Spinal cord (tissue), 10 donors: Measurements from ENCODE around the gene C1QTNF7. TPM values are rescaled to one million over a fixed set of nuclear protein-coding genes. Genes with fewer than 3 reads are reported as not detected.

Experiments used
- DNase-seq, 6 donors: peaks; one replicate each; pipeline versions ENCODE4 v3.0.0 to v3.0.0-alpha.2; 2013 to 2015; ENCODE audit warnings: low spot score in 6 of 6, low read depth in 4 of 6
- H3K27ac ChIP-seq: one replicate; pipeline ENCODE4 v1.5.1; 2013; ENCODE audit warnings: low read depth, low read length, control low read depth
- H3K27me3 ChIP-seq: one replicate; pipeline ENCODE4 v1.6.1; 2013; ENCODE audit warnings: low read length; ENCODE audit not compliant: control insufficient read depth, insufficient read depth
- H3K36me3 ChIP-seq: one replicate; pipeline ENCODE4 v1.6.1; 2013; ENCODE audit warnings: low read length; ENCODE audit not compliant: control insufficient read depth, insufficient read depth
- H3K4me1 ChIP-seq: one replicate; pipeline ENCODE4 v1.6.1; 2013; ENCODE audit warnings: low read length; ENCODE audit not compliant: control insufficient read depth, insufficient read depth
- H3K4me3 ChIP-seq: one replicate; pipeline ENCODE4 v1.5.1; 2013; ENCODE audit warnings: low read depth, low read length, control low read depth
- H3K9me3 ChIP-seq: one replicate; pipeline ENCODE4 v1.6.1; 2013; ENCODE audit warnings: low read length; ENCODE audit not compliant: control insufficient read depth, insufficient read depth
- WGBS: methylation state at CpG from one replicate; pipeline ENCODE4 v1.1.5; 2013; ENCODE audit warnings: missing lambda C conversion rate; ENCODE audit not compliant: insufficient coverage; 5-methylcytosine and 5-hydroxymethylcytosine counted together
- polyA plus RNA-seq, 2 donors: library from polyadenylated mRNA; unstranded; fragments of 120-200 nt; gene quantifications; one replicate each; pipeline ENCODE4 v1.2.1, GENCODE V29; 2013; ENCODE audit not compliant: insufficient read length in 2 of 2
- total RNA-seq, 2 donors: library from RNA; depleted of rRNA in 1 of 2; stranded (reverse); fragments of 120-200 nt in 1 of 2; fragments of >200 nt in 1 of 2; gene quantifications; one replicate each; pipeline versions ENCODE4 v1.2.3 to v1.2.4, GENCODE V29; 2013 to 2014
- donor health status: healthy.

Gene C1QTNF7
- total and polyA plus RNA-seq, 4 donors = 0.54 to 8.4 (median 1.6) TPM

GRCh38 chr4:15425520-15425919 is 2.3 kb upstream of the C1QTNF7 start:
- Histone ChIP-seq H3K9me3 (no peaks in the 10 kb centered on the region), H3K27me3 (no peaks in the 10 kb centered on the region), H3K4me3 (no peak overlapping the region), H3K27ac (no peak overlapping the region), H3K4me1 (no peaks in the 10 kb centered on the region), H3K36me3 (no peaks in the 10 kb centered on the region)
- WGBS = no CpG with 5 or more reads among the region's 2 CpGs
- no peak for DNase-seq

DNA sequence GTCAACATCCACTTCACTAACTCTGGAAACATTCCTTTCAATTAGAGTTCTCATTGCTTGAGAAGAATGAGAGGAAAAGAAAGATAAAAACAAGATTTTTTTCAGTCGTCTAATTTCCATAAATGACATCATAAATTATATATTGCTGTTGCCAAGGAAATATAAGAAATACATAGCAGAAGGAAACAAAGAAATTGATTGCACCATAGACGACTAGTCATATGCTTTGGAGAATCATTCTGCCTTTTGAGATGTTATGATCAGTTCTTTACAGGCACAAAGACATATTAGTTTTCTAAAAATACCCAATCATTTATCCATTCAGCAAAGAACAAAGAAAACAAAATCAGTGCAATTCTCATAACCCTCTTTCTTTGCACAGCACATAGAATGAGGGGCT is 672 bp upstream of the C1QTNF7 start:
- Histone ChIP-seq H3K9me3 (peaks cover 2% of the 10 kb centered on the region), H3K36me3 (no peaks in the 10 kb centered on the region), H3K27ac (no peak overlapping the region), H3K4me3 (no peak overlapping the region), H3K4me1 (no peaks in the 10 kb centered on the region), H3K27me3 (no peaks in the 10 kb centered on the region)
- no CpG with 5 or more reads among the region's 2 CpGs for WGBS
- no peak for DNase-seq

- peaks cover 2% of the 10 kb centered on the region for H3K9me3 ChIP-seq
- H3K4me3 ChIP-seq = no peak overlapping the region
- WGBS = 80% methylated on average over 1 of the region's 1 CpG
- no peaks in the 10 kb centered on the region for H3K36me3 ChIP-seq
- no peaks in the 10 kb centered on the region for H3K4me1 ChIP-seq
- no peaks in the 10 kb centered on the region for H3K27me3 ChIP-seq
- no peak overlapping the region for H3K27ac ChIP-seq
- no peak for DNase-seq
Measured at GRCh38 chr4:15428611-15429010, 778 bp downstream of the C1QTNF7 start.

DNA sequence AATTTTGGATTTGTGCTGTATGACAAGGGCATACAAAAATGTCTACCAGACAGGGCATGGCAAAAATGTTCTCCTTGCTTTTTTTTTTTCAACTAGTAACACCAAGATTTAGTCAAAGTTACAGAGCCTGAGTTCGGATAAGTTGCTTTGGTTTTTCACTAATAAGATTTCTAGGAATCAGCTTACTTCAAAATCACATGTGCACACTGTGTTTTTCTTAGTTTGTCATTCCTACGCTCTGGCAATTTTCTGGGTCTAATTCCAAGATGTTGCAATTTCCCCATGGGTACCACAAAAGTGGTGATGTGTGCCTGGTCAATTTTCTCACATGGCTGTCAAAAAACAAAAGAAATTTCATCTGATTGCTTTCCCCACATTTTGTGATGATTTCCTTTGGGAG is 6.3 kb downstream of the C1QTNF7 start:
- DNase-seq = peak in 1 of 6 donors; percentile 16
- no CpG with 5 or more reads among the region's 2 CpGs for WGBS
- Histone ChIP-seq H3K4me1 (peaks cover 8% of the 10 kb centered on the region), H3K9me3 (peaks cover 2% of the 10 kb centered on the region), H3K27ac (no peak overlapping the region), H3K27me3 (no peaks in the 10 kb centered on the region), H3K4me3 (no peak overlapping the region), H3K36me3 (no peaks in the 10 kb centered on the region)

GRCh38 chr4:15434676-15435075 is 6.8 kb downstream of the C1QTNF7 start:
- 62% methylated on average over 2 of the region's 2 CpGs for WGBS

DNA sequence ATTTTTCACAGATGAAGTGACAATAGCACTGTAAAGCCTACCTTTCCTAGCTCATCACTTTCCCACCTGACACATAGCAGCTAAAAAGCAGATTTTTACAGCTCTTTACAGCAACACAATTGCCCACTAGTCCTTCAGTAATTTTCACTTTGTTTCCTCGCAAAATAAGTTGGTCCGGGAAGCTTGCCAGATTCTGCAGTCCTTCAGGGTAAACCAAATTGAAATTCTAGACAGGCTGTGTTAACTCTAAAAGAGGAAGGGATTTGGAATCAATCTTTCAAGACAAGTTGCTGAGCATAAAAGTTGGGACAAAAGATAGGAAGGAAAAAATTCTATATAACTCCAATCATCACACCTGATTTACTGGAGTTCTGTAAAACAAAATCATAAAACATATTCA is 8.7 kb downstream of the C1QTNF7 start:
- Histone ChIP-seq H3K36me3 (no peaks in the 10 kb centered on the region), H3K9me3 (peaks cover under 1% of the 10 kb centered on the region), H3K4me1 (peaks cover 8% of the 10 kb centered on the region), H3K27me3 (no peaks in the 10 kb centered on the region), H3K27ac (peak overlapping the region; percentile 15), H3K4me3 (no peak overlapping the region)
- no CpG with 5 or more reads among the region's 2 CpGs for WGBS
- DNase-seq = peak; percentile 57 to 96 (median 76)

More at GRCh38 chr4:15434676-15435075, 6.8 kb downstream of the C1QTNF7 start:
- peak in 2 of 6 donors; percentile 33 to 86 for DNase-seq
- Histone ChIP-seq H3K27ac (no peak overlapping the region), H3K36me3 (no peaks in the 10 kb centered on the region), H3K27me3 (no peaks in the 10 kb centered on the region), H3K9me3 (peaks cover 2% of the 10 kb centered on the region), H3K4me3 (no peak overlapping the region), H3K4me1 (peaks cover 8% of the 10 kb centered on the region)

DNA sequence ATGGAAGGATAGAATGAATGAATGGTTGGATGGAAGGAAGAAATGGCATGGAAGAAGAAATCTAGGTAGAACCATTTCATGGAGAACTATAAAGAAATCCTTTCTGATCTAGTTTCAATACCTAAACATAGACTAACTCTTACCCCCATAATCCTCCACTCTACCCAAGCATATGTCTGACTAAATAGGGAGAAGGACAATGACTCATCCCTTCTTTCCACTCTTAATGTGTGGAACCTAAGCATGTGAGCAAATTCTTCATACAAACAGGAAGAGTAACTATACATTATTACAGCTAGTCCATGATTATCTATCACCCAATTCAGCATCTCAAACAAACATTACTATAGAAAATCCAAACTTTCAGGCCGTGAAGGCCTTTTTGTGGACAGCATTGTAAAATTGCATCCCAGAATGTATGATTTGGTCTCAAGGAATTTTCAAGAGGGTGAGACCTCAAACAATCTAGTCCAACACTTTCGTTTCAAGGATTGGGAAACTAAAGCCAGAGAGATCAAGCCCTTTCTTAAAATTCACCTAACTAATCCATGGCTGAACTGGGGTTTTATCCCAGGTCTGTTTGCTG is 11.2 kb downstream of the C1QTNF7 start:
- no peaks in the 10 kb centered on the region for H3K36me3 ChIP-seq
- no peaks in the 10 kb centered on the region for H3K9me3 ChIP-seq
- DNase-seq = no peak
- no peak overlapping the region for H3K4me3 ChIP-seq
- WGBS = no CpG with 5 or more reads among the region's 2 CpGs
- no peak overlapping the region for H3K27ac ChIP-seq
- no peaks in the 10 kb centered on the region for H3K27me3 ChIP-seq
- H3K4me1 ChIP-seq = peaks cover 8% of the 10 kb centered on the region

- 43% methylated on average over 1 of the region's 2 CpGs for WGBS
- no peaks in the 10 kb centered on the region for H3K27me3 ChIP-seq
- no peaks in the 10 kb centered on the region for H3K4me1 ChIP-seq
- no peaks in the 10 kb centered on the region for H3K9me3 ChIP-seq
- H3K27ac ChIP-seq = no peak overlapping the region
- H3K36me3 ChIP-seq = no peaks in the 10 kb centered on the region
- DNase-seq = peak in 2 of 6 donors; percentile 31 to 61
- no peak overlapping the region for H3K4me3 ChIP-seq
Measured at GRCh38 chr4:15443371-15444160, 15.7 kb downstream of the C1QTNF7 start.

- Histone ChIP-seq H3K4me1 (no peaks in the 10 kb centered on the region), H3K27ac (no peak overlapping the region), H3K9me3 (no peaks in the 10 kb centered on the region), H3K27me3 (no peaks in the 10 kb centered on the region), H3K36me3 (no peaks in the 10 kb centered on the region), H3K4me3 (no peak overlapping the region)
- no peak for DNase-seq
- 93% methylated on average over 6 of the region's 7 CpGs for WGBS
Measured at GRCh38 chr4:15444276-15444675, 16.4 kb downstream of the C1QTNF7 start.
